ENCODE measurements around the gene IL1RAP.

DNA sequence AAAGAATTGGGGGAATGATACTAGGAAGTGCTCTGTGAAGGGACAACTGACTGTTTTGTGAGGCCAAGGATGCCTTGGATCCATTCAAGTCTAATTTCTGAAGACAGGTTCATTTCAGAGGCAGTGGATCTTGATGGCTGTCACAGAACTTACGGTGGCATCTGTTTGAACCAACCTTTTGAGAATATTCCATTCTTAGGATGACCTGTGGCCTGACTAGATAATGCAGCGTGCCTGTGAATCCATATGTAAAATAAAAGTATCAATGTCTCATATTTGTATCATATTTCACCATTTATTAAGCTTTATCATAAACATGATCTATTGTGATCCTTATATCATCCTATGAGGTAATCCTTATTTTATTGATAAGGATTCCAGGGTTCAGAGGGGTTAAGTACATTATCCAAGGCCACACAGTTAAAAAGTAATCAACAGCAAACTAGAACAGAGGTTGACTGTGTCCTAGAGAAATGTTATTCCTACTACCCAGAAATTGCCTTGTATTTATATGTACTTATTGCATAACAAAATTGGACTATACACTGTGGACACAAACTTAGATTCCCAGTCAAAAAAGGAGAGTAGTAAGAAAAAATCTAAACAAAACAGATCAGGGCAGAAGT, 34.3 kb downstream of the IL1RAP start:
- TF ChIP-seq, protein P1, sequence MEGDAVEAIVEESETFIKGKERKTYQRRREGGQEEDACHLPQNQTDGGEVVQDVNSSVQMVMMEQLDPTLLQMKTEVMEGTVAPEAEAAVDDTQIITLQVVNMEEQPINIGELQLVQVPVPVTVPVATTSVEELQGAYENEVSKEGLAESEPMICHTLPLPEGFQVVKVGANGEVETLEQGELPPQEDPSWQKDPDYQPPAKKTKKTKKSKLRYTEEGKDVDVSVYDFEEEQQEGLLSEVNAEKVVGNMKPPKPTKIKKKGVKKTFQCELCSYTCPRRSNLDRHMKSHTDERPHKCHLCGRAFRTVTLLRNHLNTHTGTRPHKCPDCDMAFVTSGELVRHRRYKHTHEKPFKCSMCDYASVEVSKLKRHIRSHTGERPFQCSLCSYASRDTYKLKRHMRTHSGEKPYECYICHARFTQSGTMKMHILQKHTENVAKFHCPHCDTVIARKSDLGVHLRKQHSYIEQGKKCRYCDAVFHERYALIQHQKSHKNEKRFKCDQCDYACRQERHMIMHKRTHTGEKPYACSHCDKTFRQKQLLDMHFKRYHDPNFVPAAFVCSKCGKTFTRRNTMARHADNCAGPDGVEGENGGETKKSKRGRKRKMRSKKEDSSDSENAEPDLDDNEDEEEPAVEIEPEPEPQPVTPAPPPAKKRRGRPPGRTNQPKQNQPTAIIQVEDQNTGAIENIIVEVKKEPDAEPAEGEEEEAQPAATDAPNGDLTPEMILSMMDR (conservative IDR thresholded peaks at IDR 0.05; ENCODE audit: low read length) = no peak
- no peak for TF ChIP-seq EZH2phosphoT487 (IDR thresholded peaks at IDR 0.05; ENCODE audit: borderline replicate concordance)
